GM21526 (cell line): ENCODE results near the gene TUBG1.

Experiments
- ATAC-seq: cut with Tn5 transposase; IDR thresholded peaks from one replicate; pipeline ENCODE4 v1.9.1; 2021; ENCODE audit warnings: moderate library complexity; ENCODE audit not compliant: unreplicated experiment, low FRiP score

Gene TUBG1

DNA sequence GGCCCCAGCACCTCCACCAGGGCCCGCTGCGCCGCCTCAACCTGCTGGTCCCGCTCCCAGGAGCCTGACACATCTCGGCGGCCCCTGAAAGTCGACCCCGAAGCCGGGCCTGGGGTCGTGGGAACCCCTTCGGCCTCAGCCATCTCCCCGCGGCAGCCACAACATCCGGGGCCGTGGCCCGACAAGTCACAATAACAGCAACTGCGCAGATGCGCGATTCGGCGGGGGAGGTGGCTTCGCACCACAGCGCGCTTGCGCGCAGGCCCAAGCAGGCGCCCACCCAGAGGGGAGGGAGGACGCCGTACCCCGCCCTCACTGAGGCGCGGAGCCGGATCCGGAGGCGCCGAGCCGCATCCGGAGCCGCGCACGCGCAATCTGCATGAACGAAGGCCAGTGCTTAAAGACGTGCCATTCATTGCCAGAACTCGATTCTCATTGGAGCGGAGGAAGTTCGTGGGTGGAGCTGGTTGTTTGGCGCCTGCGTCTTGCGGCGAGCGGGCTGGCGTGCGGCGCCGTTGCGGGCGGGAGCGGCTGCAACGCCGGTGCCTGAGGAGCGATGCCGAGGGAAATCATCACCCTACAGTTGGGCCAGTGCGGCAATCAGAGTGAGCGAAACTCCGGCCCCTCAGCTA, at the start of gene TUBG1, which contains the start of gene RETREG3:
TUBG1 (plus strand) TSS at position 502 of the 632 bp plus-strand sequence; CDS start at position 557, 55 bp downstream.
RETREG3 (minus strand) TSS at position 193 of the 632 bp plus-strand sequence; CDS start at position 143, 50 bp downstream.
- ATAC-seq = peak; percentile 84

DNA sequence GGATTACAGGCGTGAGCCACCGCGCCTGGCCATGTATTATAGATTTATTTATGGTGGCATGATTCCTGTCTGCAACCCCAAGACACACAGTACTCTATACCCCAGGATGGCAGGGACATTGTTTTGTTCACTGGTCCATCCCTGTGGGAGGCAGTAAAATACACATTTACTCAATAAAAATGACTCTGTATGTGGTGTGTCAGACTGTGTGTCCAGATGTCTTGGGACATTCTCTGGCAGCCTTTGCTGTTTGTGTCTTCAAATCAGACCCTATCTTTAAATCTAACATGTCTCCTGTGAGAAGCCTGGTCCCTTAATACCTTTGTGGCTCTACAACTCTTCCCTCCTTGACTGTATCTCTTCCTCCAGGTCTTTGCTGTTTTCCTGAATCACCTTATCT, 49.2 kb upstream of the TUBG1 start:
- ATAC-seq = no peak

DNA sequence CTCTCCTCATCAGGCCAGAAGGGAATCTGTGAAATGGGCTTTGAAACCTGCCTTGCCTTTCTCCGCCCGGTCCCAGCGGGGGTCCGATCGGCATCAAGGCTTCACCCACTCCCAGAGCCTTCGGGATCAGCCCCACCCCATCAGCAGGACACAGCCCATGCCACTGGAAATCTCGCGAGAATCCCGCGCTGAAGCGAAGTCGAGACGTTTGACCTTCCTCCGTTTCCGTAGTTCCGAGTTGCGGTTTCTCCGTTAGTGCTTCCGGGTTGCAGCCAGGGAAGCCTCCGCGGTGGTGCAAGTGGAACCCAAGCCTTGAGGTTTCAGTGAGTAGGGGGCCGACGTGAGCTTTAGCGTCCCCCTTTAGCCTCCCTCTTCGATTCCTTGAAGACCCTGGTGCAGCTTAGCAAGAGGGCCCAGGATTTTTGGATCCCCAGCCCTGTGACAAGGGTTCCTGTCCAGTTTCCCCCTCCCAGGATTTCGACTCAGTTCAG, 47.5 kb upstream of the TUBG1 start, which contains the start of gene COASY:
COASY (plus strand) TSS at position 252 of the 491 bp plus-strand sequence. CDS start 475 bp downstream, outside the sequence.
- no peak for ATAC-seq

- ATAC-seq = no peak
Observed at GRCh38 chr17:42562388-42563142, 46.9 kb upstream of the TUBG1 start.

GRCh38 chr17:42563143-42563509, 46.4 kb upstream of the TUBG1 start:
- ATAC-seq = no peak

DNA sequence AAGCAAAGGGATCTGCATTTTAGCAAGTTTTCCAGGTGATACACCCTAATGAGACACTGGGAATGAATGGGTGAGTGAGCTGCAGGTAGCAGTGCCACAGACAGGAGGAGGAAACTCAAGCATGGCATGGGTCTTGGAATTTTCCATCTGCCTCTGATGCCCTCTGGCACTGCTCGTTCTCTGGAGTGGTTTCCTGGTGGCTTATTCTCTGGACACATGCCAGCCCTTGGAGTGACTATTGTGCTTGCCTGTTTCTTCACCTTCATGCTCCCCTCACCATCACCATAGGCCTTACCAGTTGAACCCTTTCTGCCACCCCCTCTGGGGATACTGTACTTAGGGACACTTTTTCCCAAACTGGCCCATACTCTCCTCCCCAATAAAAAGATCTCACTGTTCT, 45.9 kb upstream of the TUBG1 start:
- ATAC-seq = no peak

DNA sequence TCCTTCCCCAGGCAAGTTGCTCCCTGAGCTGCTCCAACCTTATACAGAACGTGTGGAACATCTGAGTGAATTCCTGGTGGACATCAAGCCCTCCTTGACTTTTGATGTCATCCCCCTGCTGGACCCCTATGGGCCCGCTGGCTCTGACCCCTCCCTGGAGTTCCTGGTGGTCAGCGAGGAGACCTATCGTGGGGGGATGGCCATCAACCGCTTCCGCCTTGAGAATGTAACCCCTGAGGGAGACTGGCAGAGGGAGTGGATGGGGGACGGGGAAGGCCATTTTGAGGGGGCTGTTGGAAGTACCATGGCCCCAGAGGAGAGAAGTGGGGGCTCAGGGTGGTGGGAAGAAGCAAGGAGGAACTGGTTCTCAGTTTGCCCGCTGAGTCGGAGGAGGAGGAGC, 45.5 kb upstream of the TUBG1 start:
- ATAC-seq = no peak

- no peak for ATAC-seq
Observed at GRCh38 chr17:42564815-42565522, 44.5 kb upstream of the TUBG1 start.

DNA sequence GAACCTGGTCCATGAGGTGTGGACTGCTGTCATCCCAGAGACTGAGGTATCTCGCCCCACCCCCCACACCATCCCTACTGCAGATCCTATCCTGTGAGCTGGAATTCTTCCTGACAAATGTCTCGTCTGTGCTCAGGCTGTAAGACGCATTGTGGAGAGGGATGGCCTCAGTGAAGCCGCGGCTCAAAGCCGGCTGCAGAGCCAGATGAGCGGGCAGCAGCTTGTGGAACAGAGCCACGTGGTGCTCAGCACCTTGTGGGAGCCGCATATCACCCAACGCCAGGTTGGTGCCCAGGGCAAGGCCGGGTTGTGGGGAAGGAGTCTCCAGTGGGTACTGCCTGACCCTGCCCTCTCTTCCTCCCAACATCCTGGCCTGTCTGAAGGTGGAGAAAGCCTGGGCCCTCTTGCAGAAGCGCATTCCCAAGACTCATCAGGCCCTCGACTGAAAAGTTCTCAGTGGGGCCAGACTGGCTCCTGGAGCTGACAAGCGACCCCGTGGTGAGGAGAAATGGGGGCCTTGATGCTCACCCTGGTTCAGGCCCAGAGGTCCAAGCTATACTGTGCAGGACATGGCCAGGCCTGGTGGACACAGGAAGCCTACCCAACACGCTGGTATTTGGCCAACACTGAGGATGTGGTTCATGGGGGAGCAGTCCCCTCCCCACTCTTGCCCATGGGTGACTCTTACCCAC, 43.8 kb upstream of the TUBG1 start:
- no peak for ATAC-seq

- ATAC-seq = peak; percentile 4
Observed at GRCh38 chr17:42566215-42566882, 43.1 kb upstream of the TUBG1 start.

- ATAC-seq = peak; percentile 41
Observed at GRCh38 chr17:42566883-42567573, 42.5 kb upstream of the TUBG1 start, which contains the start of gene MLX. Gene MLX (plus strand): TSS chr17:42567100. CDS start chr17:42567125, 25 bp downstream.

GRCh38 chr17:42568341-42569111, 41.0 kb upstream of the TUBG1 start:
- ATAC-seq = no peak

DNA sequence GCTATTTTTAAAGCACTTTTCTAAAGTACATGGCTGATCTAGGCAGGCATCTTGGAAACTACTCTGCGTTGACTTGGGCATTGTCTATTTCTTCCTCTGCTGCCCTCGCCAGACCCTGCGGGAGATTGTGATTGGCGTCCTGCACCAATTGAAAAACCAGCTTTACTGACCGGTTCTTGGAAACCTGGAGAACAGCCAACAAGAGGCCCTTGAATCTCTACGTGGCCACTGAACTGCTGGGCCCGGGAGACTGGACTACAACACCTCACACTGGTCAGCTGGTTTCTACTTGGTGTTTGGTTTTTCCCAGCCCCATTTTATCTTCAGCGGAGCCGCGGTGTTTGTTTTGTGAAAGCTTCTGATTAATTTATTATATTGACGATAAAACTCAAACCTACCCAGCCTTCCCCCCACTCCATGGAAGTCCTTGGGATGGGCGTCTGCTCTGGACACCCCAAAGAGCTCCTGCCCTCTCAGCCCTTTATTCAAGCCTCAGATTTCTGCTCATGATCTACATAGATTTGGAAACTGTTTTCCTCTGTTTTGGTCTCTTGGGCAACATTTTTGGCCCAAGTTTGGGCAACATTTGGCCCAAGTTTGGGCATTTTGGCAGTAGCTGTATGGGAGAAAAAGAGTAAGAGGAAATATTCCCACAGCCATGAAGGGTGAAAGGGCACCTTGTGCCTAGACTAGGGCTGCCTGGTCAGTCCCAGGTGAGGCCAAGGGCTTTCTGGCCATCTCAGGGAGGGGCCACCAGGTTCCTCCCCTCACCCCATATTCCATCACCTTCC, 37.9 kb upstream of the TUBG1 start:
- no peak for ATAC-seq

GRCh38 chr17:42573095-42573494, 36.4 kb upstream of the TUBG1 start:
- ATAC-seq = no peak

DNA sequence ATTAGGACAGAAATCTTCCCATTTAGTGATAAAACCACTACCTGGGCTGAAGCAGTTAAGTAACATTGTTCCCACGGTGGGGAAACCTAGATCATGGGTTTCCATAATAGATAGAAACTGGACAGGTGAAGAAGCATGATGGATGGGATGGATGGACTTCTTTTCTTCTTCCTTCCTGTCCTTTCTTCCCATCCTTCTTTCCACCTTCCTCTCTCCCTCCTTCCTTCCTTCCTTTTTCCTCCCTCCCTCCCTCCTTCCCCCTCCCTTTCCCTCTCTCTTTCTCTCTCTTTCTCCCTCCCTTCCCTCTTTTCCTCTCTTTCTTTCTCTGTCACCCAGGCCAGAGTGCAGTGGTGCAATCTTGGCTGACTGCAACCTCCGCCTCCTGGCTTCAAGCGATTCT, 35.0 kb upstream of the TUBG1 start:
- no peak for ATAC-seq

DNA sequence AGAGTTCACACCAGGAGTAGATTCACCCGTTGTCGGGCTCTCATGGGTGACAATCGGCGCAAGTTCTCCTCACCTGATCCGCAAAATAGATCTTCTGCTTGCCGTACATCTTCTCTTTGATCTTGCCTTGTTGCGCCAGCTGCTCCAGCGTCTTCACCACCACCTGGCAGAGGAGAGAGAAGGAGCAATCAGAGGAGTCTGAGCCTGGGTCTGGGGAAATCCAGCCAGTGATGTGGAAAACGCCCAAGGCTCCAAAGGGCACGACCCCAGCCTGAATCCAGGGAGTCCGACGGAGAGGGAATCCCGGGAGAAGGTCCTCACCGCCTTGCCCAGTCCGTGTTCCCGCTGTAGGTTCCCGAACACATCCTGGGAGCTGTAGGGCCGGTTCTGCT, 32.3 kb upstream of the TUBG1 start:
- peak; percentile 1 for ATAC-seq

GRCh38 chr17:42577532-42578281, 31.8 kb upstream of the TUBG1 start, which contains the start of gene PSMC3IP:
Gene PSMC3IP (minus strand): TSS chr17:42577729. CDS start chr17:42577686, 43 bp downstream.
- ATAC-seq = peak; percentile 57
